Kidney epithelial cell (primary cell): ENCODE data around the gene ACTMAP. TPM values are rescaled to one million over a fixed set of nuclear protein-coding genes. Genes with fewer than 3 reads are reported as not detected.

Experiments used
- DNase-seq: peaks from one replicate; pipeline ENCODE4 v3.0.0-alpha.2; 2010; ENCODE audit warnings: low read depth
- H3K27me3 ChIP-seq: 2 replicates; pipeline ENCODE4 v1.6.0; 2011; ENCODE audit warnings: low read length; ENCODE audit not compliant: control insufficient read depth, insufficient read depth
- H3K36me3 ChIP-seq: 2 replicates; pipeline ENCODE4 v1.5.1; 2011; ENCODE audit warnings: low read length; ENCODE audit not compliant: control insufficient read depth, insufficient read depth
- H3K4me3 ChIP-seq: 2 replicates; pipeline ENCODE4 v1.5.1; 2011; ENCODE audit warnings: low read depth, mild to moderate bottlenecking, control low read depth, low read length
- CTCF ChIP-seq: IDR thresholded peaks from 2 replicates; pipeline ENCODE4 v1.5.1; 2011; ENCODE audit warnings: mild to moderate bottlenecking, moderate library complexity, low read length, control low read depth, inconsistent platforms; ENCODE audit not compliant: insufficient read depth, poor library complexity, severe bottlenecking
- total RNA-seq: library from RNA; depleted of rRNA; stranded (reverse); fragments of >200 nt; gene quantifications from 2 replicates; pipeline ENCODE4 v1.2.3, GENCODE V29; 2015

Gene ACTMAP
- total RNA-seq, 1 donor from 2014 or later: 7.2 TPM

DNA sequence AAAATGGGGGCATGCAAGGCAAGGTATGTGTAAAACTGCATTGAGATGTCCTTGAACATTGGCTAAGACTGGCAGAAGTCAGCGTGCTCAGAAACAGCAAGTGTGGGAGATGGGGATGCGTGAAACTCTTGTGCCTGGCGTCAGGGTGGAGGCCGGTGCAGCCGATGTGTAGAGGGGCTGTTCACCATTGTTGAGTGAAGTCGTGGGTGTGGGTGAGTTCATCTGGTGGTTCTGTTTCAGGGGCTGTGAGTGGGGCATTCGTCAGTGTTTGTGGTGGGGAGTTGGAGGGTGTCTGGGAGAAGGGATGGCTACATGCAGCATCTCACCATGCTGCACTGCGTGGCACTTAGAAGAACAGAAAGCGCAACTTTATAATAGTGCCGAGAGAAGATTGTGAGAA lies 13.7 kb upstream of the ACTMAP start:
- H3K27me3 ChIP-seq: no peaks in the 10 kb centered on the region
- peaks cover 5% of the 10 kb centered on the region for H3K36me3 ChIP-seq
- no peak for DNase-seq
- H3K4me3 ChIP-seq: no peak overlapping the region
- TF ChIP-seq CTCF: no peak

DNA sequence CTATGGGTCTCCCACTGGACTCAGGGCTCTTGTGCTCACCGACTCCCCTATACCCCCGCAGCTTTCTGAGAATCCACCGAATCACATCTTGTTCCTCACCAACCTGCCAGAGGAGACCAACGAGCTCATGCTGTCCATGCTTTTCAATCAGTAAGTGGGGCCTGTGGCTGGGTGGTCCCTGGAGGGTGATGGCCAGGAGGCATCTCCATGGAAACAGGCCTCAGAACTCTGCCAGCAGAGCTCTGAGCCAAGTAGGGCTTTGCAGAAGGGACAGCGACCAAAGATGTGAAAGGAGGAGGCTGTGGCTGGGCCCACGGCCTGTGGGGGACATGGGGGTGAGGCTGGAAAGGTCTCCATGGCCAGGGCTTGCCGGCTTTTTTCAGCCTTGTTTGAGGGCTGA lies 13.2 kb upstream of the ACTMAP start:
- Histone ChIP-seq H3K36me3 (peaks cover 5% of the 10 kb centered on the region), H3K4me3 (no peak overlapping the region), H3K27me3 (no peaks in the 10 kb centered on the region)
- no peak for DNase-seq
- no peak for TF ChIP-seq CTCF

DNA sequence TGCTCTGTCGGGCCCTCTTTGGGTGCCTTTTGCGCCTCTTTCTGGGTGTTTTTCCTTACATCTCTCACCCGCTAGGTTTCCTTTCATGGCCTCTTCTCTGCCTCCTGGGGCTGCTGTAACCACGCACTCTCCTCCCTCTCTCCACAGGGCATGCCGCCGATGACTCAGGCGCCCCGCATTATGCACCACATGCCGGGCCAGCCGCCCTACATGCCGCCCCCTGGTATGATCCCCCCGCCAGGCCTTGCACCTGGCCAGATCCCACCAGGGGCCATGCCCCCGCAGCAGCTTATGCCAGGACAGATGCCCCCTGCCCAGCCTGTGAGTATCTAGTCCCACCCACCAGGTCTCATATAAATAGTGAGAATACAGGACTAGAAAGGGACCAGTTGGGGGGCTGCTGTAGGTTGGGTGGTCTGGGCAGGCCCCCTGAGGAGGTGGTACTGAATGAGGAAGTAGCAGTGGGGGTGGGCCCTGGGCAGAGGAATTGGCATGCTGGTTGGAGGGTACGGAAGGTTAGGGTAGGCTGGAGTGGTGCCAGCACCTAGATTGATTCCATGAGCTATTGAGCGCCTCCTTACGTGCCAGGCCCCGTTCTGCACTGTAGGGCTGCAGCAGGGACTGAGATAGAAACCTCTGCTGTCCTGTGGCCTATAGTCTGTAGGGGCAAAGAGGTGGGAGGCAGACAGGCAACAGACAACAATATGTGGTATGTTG lies 12.6 kb upstream of the ACTMAP start:
- H3K27me3 ChIP-seq: no peaks in the 10 kb centered on the region
- H3K36me3 ChIP-seq: peaks cover 5% of the 10 kb centered on the region
- no peak for TF ChIP-seq CTCF
- DNase-seq: no peak
- no peak overlapping the region for H3K4me3 ChIP-seq

DNA sequence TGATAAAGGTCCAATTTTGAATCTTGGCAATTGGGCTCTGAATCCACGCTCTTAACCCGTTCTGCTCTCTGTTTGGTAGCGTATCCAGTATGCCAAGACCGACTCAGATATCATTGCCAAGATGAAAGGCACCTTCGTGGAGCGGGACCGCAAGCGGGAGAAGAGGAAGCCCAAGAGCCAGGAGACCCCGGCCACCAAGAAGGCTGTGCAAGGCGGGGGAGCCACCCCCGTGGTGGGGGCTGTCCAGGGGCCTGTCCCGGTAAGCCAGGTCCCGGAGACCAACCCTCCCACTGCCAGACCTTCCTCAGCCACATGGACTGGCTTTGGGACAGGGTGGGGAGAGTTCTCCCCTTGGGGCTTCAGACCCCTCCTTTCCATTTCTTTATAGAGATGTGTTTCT lies 9.1 kb upstream of the ACTMAP start:
- Histone ChIP-seq H3K4me3 (no peak overlapping the region), H3K36me3 (peaks cover 4% of the 10 kb centered on the region), H3K27me3 (no peaks in the 10 kb centered on the region)
- DNase-seq: no peak
- TF ChIP-seq CTCF: no peak

- no peak for TF ChIP-seq CTCF
- H3K27me3 ChIP-seq: no peaks in the 10 kb centered on the region
- peaks cover 3% of the 10 kb centered on the region for H3K36me3 ChIP-seq
- H3K4me3 ChIP-seq: no peak overlapping the region
- DNase-seq: no peak
Observed at GRCh38 chr19:40758491-40758890, 8.2 kb upstream of the ACTMAP start.
